ENCODE measurements around the gene TIMP1. TPM values are rescaled to one million over a fixed set of nuclear protein-coding genes. Genes with fewer than 3 reads are reported as not detected.

TIMP1 gene
- total RNA-seq, 1 donor from 2014 or later, result 179 TPM

DNA sequence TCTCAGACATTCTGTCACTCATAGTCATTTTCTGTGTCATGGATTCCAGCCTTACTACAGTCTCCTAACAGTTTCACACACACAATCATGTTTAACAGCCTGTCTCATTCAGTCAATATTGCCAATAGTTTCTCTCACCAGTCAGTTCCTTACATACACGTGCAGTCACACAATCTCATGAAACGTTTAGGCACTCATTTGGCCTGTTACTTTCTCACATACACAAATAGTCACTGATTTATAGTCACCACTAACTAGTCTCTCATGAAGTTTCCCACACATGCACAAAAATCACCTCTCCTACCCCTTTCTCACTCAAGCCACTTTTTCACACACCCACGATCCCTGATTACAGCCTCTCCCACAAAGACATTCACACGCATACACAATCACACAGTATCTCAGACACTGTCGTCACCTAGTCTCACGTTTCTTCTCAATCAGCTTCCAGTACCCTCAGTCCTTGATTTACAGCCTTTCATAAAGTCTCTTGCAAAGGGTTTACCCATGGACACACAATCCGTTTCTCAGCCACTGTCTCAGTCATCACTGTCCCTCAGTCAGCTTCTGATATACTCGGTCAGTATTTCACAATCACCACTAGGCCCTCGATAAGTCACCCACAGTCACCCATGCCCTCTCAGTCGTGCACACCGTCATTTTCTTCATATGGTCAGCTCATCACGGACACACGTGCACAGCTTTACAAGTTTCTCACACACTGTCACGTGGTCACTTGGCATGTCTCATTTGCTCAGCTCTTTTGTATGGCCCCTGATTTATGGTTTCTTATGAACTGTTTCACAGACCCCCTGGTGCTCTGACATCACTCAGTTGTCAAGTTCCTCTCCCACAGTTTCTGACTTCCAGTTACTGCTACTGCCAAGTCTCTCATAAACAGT, 51.7 kb downstream of the TIMP1 start:
- no peak for DNase-seq (ENCODE audit: extremely low read depth, low read depth, low spot score)

- no peak for DNase-seq (ENCODE audit: extremely low read depth, low read depth, low spot score)
These were observed 52.8 kb downstream of the TIMP1 start for GRCh38 chrX:47634871-47635575.

Other genes with a start within 250 kb of the TIMP1 start
- not detected in 2 replicates for gene ZNF157, start 211.9 kb upstream of the TIMP1 start, total RNA-seq
- gene ZNF41, start 99.2 kb upstream of the TIMP1 start, total RNA-seq, result 7.7 and 8.8 TPM in 2 replicates
- gene ARAF, start 21.2 kb upstream of the TIMP1 start, total RNA-seq, result 30.1 and 41.3 TPM in 2 replicates
- gene SYN1, start 37.4 kb downstream of the TIMP1 start, total RNA-seq, result 0.15 and 0.88 TPM in 2 replicates
- 1.9 TPM in 1 of 2 replicates, not detected in the other for gene CFP, start 47.5 kb downstream of the TIMP1 start, total RNA-seq
- gene ELK1, start 68.1 kb downstream of the TIMP1 start, total RNA-seq, result 20.0 and 26.1 TPM in 2 replicates
- 61.9 and 131 TPM in 2 replicates for gene UXT, start 76.7 kb downstream of the TIMP1 start, total RNA-seq

All from glomerular endothelial cell (primary cell).